ENCODE measurements around the gene SPTAN1.

DNA sequence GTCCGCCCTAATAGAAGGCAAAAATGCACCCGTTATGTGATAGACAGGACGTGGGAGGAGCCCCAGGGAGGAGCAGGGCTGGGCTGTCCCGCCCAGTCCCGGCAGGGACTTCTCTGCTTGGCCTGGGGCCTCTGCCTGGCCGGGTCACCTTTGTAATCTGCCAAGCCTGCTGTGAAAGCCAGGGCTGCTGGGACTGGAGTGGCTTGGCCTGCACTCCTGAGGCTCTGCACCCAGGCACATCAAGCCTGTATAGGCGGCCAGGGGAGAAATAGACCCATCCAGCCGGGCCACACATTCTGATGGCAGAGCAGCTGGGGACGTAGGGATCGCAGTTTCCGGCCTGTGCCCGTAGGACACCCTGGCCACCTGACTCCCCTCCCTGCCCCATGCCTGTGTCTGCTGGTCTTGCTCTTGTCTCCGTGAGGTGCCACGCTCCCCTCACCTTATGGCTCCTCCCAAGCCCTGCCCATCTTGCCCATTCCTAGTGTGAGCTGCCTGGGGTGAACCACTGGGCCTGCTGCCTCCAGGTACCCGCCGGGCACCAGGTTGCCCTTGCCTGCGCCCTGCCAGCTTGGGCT lies 76.2 kb downstream of the SPTAN1 start:
- TF ChIP-seq, protein P1, sequence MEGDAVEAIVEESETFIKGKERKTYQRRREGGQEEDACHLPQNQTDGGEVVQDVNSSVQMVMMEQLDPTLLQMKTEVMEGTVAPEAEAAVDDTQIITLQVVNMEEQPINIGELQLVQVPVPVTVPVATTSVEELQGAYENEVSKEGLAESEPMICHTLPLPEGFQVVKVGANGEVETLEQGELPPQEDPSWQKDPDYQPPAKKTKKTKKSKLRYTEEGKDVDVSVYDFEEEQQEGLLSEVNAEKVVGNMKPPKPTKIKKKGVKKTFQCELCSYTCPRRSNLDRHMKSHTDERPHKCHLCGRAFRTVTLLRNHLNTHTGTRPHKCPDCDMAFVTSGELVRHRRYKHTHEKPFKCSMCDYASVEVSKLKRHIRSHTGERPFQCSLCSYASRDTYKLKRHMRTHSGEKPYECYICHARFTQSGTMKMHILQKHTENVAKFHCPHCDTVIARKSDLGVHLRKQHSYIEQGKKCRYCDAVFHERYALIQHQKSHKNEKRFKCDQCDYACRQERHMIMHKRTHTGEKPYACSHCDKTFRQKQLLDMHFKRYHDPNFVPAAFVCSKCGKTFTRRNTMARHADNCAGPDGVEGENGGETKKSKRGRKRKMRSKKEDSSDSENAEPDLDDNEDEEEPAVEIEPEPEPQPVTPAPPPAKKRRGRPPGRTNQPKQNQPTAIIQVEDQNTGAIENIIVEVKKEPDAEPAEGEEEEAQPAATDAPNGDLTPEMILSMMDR (IDR thresholded peaks at IDR 0.05 in 2 of 3, conservative IDR thresholded peaks at IDR 0.05 in 1 of 3; ENCODE audit: borderline replicate concordance in 1 of 3, insufficient read depth in 1 of 3, low read depth in 2 of 3, low read length in 2 of 3): no peak
- TF ChIP-seq POLR2AphosphoS5 (IDR thresholded peaks at IDR 0.05; ENCODE audit: low read depth, low read length): peak; percentile 47; the same call in 1 of the 2 replicates
- no peak for TF ChIP-seq YY1 (IDR thresholded peaks at IDR 0.05; ENCODE audit: extremely low read depth, insufficient replicate concordance, low read depth, low read length)
- TF ChIP-seq, protein P2, sequence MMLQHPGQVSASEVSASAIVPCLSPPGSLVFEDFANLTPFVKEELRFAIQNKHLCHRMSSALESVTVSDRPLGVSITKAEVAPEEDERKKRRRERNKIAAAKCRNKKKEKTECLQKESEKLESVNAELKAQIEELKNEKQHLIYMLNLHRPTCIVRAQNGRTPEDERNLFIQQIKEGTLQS (IDR thresholded peaks at IDR 0.05): no peak
- no peak for TF ChIP-seq FOSL1 (IDR thresholded peaks at IDR 0.05; ENCODE audit: low read depth)
- no peak for TF ChIP-seq JUND (IDR thresholded peaks at IDR 0.05)
- no peak for TF ChIP-seq EZH2phosphoT487 (IDR thresholded peaks at IDR 0.05; ENCODE audit: borderline replicate concordance)
- no peak for TF ChIP-seq RAD21 (IDR thresholded peaks at IDR 0.05; ENCODE audit: low read depth)
